Right lobe of liver (tissue), 4 donors: ENCODE measurements around the gene SYT2.

Experiments
- CTCF ChIP-seq, 4 donors: fragments of 200-600 bp in 3 of 4; fragments of 450-650 bp in 1 of 4; IDR thresholded peaks; one replicate each; pipeline versions ENCODE4 v1.5.1 to v1.8.0; 2016 to 2022; ENCODE audit warnings: antibody characterized with exemption in 4 of 4, mild to moderate bottlenecking in 2 of 4
- POLR2A ChIP-seq: fragments of 450-650 bp; IDR thresholded peaks from one replicate; pipeline ENCODE4 v1.6.1; 2017; ENCODE audit warnings: antibody characterized with exemption, mild to moderate bottlenecking
- donor health status: DM: no; HTN: no; CAD: no.
- donor health status: DM: no; HTN: no; CAD: no.
- donor health status: DM: no; HTN: yes; CAD: no.

DNA sequence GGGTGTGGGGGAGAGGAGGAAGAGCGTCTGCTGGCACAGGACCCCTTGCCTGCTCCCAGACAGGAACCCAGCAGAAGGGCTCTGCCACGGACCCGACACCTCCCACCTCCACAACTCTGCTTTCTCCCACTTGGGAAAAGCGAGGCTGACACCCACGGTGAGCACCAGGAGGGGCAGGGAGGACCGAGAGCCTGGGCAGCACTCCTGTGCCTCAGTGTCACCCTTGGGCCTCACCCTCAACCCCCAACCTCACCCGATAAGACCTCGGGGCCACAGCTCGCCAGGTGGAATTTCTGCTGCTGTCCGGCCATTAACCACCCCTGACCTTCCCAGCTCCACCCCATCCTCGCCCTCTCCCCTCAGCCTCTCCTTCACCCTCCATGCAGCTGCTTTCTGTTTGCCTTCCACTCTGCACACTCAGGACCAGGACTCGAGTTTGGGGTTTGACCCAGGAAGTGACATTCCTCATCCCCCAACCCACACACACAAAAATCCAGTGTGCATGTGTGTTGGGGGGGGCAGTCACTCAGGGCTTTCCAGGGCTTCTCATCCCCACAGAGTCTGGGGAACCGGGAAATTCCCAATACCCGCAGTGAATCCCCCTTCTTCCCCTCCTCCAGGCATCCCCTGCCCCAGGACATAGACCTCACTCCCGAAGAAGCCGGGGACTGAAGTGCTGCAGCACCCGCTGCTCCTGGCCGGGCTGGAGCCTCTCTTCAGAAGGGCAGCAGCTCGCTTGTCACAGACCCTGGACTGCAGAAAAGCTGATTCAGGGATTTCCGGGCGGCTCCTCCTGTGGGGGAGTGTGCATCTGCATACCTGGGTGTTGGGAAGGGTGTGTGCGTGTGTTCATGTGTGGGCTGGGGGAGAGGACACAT lies 65.8 kb downstream of the SYT2 start:
- TF ChIP-seq POLR2A (no peak), CTCF (IDR thresholded peaks at IDR 0.05) (no peak)
